ENCODE data around the gene AOPEP.

Gene AOPEP

GRCh38 chr9:95049761-95050160 lies 323.3 kb downstream of the AOPEP start:
- TF ChIP-seq TAF1 (IDR thresholded peaks at IDR 0.05; ENCODE audit: low read depth): no peak
- TF ChIP-seq, protein P1, sequence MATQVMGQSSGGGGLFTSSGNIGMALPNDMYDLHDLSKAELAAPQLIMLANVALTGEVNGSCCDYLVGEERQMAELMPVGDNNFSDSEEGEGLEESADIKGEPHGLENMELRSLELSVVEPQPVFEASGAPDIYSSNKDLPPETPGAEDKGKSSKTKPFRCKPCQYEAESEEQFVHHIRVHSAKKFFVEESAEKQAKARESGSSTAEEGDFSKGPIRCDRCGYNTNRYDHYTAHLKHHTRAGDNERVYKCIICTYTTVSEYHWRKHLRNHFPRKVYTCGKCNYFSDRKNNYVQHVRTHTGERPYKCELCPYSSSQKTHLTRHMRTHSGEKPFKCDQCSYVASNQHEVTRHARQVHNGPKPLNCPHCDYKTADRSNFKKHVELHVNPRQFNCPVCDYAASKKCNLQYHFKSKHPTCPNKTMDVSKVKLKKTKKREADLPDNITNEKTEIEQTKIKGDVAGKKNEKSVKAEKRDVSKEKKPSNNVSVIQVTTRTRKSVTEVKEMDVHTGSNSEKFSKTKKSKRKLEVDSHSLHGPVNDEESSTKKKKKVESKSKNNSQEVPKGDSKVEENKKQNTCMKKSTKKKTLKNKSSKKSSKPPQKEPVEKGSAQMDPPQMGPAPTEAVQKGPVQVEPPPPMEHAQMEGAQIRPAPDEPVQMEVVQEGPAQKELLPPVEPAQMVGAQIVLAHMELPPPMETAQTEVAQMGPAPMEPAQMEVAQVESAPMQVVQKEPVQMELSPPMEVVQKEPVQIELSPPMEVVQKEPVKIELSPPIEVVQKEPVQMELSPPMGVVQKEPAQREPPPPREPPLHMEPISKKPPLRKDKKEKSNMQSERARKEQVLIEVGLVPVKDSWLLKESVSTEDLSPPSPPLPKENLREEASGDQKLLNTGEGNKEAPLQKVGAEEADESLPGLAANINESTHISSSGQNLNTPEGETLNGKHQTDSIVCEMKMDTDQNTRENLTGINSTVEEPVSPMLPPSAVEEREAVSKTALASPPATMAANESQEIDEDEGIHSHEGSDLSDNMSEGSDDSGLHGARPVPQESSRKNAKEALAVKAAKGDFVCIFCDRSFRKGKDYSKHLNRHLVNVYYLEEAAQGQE (IDR thresholded peaks at IDR 0.05; ENCODE audit: low read depth): no peak
- no peak for TF ChIP-seq NFIC (IDR thresholded peaks at IDR 0.05)
- no peak for TF ChIP-seq TEAD4 (IDR thresholded peaks at IDR 0.05)
- no peak for TF ChIP-seq FOXM1 (IDR thresholded peaks at IDR 0.05; ENCODE audit: borderline replicate concordance, low read depth)
- TF ChIP-seq CEBPB (IDR thresholded peaks at IDR 0.05): no peak
- TF ChIP-seq ZBTB7A (IDR thresholded peaks at IDR 0.05; ENCODE audit: low read depth): no peak
- TF ChIP-seq RAD21 (IDR thresholded peaks at IDR 0.05; ENCODE audit: low read depth): no peak
- TF ChIP-seq EP300 (IDR thresholded peaks at IDR 0.05; ENCODE audit: borderline replicate concordance): no peak
- no peak for TF ChIP-seq CREB1 (IDR thresholded peaks at IDR 0.05; ENCODE audit: low read depth)
- no peak for TF ChIP-seq EGR1 (IDR thresholded peaks at IDR 0.05)
- TF ChIP-seq TCF12 (IDR thresholded peaks at IDR 0.05; ENCODE audit: low read depth): no peak
- TF ChIP-seq YY1 (IDR thresholded peaks at IDR 0.05; ENCODE audit: low read depth): no peak
- TF ChIP-seq USF1 (IDR thresholded peaks at IDR 0.05): no peak
- TF ChIP-seq MAX (IDR thresholded peaks at IDR 0.05): no peak

DNA sequence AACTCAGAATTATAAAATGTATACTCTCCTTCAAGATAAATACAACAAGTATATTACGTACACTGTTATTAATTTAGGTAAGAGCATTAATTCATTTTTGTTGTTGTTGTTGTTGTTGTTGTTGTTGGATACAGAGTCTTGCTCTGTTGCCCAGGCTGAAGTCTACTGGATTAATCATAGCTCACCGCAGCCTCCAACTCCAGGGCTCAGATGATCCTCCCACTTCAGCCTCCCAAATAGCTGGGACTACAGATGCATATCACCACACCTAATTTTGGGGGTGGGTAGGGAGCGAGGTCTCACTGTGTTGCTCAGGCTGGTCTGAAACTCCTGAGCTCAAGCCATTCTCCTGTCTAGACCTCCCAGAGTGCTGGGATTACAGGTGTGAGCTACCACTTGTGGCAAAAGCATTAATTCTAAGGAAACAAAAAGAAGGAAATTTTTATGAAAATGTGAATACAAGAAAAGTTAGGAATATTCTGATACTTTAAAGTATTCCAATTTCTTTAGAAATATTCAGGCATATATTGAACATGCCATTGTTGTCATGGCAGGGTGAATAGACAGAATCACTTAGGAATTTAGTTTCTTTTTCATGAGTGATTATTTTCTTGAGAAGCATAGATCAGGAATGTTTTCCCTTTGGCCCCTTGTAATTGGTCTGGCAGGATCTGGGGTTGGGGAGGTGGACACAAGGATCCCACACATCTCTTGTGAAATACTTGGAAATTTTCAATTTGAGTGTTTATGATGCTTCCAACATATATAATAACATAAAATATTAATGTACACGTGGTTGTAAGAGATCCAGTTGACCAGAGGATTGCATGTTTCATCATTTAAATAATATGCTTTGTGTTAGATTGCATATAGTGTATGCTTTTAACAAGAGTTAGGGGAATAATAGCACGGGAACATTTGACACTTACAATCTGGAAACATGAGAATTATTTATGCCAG lies 327.4 kb downstream of the AOPEP start:
- no peak for TF ChIP-seq TCF12 (IDR thresholded peaks at IDR 0.05; ENCODE audit: low read depth)
- TF ChIP-seq TAF1 (IDR thresholded peaks at IDR 0.05; ENCODE audit: low read depth): no peak
- TF ChIP-seq FOXM1 (IDR thresholded peaks at IDR 0.05; ENCODE audit: borderline replicate concordance, low read depth): no peak
- no peak for TF ChIP-seq CREB1 (IDR thresholded peaks at IDR 0.05; ENCODE audit: low read depth)
- no peak for TF ChIP-seq EGR1 (IDR thresholded peaks at IDR 0.05)

GRCh38 chr9:95055334-95055850 lies 328.9 kb downstream of the AOPEP start:
- TF ChIP-seq MAX (IDR thresholded peaks at IDR 0.05): no peak

DNA sequence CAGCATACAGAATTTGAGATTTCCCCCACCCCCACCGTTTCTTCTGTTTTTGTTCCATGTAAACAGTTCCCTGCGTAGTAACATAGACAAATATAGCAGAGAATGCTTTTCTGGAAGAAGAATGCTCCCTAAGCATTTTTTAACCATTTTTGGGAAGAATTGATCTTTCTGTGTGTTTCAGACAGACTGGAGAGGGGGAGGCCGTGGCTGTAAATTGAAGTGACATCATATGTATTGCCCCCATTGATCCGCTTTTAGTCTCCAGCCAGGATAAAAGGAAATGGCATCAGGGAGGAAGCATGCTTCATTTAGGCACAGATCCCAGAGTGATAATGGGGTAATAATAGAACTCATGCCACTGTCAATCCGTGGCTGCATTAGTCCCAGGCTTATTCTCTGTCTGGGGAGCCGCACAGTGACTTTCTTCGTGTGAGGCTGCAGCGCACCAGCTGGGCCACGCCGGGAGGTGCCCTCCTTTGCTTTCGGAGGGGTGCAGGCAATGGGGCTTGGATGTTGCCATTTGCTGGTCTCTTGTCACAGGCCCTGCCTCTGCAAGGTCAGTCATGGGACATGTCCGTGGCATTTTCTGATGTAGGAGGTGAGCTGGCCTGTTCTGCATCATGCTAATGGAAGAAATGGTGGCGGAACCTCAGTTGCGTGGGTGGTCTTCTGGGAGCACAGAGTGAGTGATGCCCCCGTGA lies 329.5 kb downstream of the AOPEP start:
- TF ChIP-seq EGR1 (IDR thresholded peaks at IDR 0.05) (no peak), TAF1 (IDR thresholded peaks at IDR 0.05; ENCODE audit: low read depth) (no peak), NFIC (IDR thresholded peaks at IDR 0.05) (no peak), TCF12 (IDR thresholded peaks at IDR 0.05; ENCODE audit: low read depth) (no peak), YY1 (IDR thresholded peaks at IDR 0.05; ENCODE audit: low read depth) (no peak), EP300 (IDR thresholded peaks at IDR 0.05; ENCODE audit: borderline replicate concordance) (no peak), CREB1 (IDR thresholded peaks at IDR 0.05; ENCODE audit: low read depth) (no peak), MAX (IDR thresholded peaks at IDR 0.05) (no peak), USF1 (IDR thresholded peaks at IDR 0.05) (no peak), FOXM1 (IDR thresholded peaks at IDR 0.05; ENCODE audit: borderline replicate concordance, low read depth) (no peak), CEBPB (IDR thresholded peaks at IDR 0.05) (no peak), RAD21 (IDR thresholded peaks at IDR 0.05; ENCODE audit: low read depth) (no peak), ZBTB7A (IDR thresholded peaks at IDR 0.05; ENCODE audit: low read depth) (no peak), TEAD4 (IDR thresholded peaks at IDR 0.05) (no peak)
- TF ChIP-seq, protein P1 (IDR thresholded peaks at IDR 0.05; ENCODE audit: low read depth): no peak

DNA sequence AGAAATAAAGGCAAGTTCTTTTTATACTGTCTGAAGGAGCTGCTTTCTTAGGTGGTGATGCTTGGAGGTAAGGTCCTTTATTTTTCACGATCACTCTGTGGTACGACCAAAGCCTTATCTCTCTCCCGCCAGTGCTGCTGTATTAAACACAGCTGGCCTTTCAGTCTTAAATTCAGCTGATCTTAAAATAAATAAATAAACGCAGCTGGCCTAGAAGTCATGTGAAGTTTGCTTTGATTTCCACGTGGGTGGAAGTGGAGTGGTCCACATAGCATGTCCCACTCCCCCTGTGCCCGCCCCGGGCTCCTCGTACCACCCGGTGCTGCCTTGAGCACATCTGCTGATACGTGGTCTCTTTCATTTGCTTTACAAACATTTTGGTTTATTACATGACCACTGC lies 330.6 kb downstream of the AOPEP start:
- TF ChIP-seq TAF1 (IDR thresholded peaks at IDR 0.05; ENCODE audit: low read depth): no peak
- no peak for TF ChIP-seq TCF12 (IDR thresholded peaks at IDR 0.05; ENCODE audit: low read depth)
- TF ChIP-seq EGR1 (IDR thresholded peaks at IDR 0.05): no peak
